WTC11 (cell line): ENCODE results near the gene UGT1A9.

Source experiments
- CTCF ChIP-seq: fragments of 200-600 bp; IDR thresholded peaks from 2 replicates; pipeline ENCODE4 v1.8.0; 2022; ENCODE audit warnings: antibody characterized with exemption
- E2F4 ChIP-seq: sonication (generic); formaldehyde crosslinking; IDR thresholded peaks from 2 replicates; pipeline ENCODE4 v1.8.1; 2022; ENCODE audit warnings: low read depth, mild to moderate bottlenecking, moderate library complexity, missing genetic modification reagents, borderline replicate concordance
- MLX ChIP-seq: sonication (generic); formaldehyde crosslinking; IDR thresholded peaks from 2 replicates; pipeline ENCODE4 v1.8.1; 2023; ENCODE audit warnings: mild to moderate bottlenecking, missing genetic modification reagents, moderate library complexity

- no peak for TF ChIP-seq E2F4 (CRISPR knock-in tag)
- no peak for TF ChIP-seq MLX (CRISPR knock-in tag)
- TF ChIP-seq CTCF: no peak
Observed at GRCh38 chr2:233820774-233821105, 149.0 kb downstream of the UGT1A9 start.
